ENCODE data around the gene BBS9.

BBS9 gene

DNA sequence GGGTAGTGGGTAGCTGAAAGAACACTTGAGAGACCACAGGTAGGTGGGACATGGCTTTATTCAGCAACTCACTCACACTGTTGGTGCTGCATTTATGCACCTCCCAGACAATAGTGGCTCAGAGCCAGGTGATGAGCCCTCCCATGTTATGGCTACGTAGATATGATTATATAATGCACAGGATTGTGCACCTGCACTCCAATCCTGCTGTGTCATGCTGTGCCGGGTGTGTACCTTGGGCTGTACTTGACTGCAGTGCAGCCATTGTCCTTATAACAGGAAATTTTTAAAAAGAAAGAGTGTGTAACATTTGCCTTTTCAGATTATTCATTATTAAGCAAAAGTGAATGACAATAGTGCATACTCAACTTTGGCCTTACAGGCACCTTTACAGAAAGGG is 409.8 kb downstream of the BBS9 start:
- TF ChIP-seq, protein P1, sequence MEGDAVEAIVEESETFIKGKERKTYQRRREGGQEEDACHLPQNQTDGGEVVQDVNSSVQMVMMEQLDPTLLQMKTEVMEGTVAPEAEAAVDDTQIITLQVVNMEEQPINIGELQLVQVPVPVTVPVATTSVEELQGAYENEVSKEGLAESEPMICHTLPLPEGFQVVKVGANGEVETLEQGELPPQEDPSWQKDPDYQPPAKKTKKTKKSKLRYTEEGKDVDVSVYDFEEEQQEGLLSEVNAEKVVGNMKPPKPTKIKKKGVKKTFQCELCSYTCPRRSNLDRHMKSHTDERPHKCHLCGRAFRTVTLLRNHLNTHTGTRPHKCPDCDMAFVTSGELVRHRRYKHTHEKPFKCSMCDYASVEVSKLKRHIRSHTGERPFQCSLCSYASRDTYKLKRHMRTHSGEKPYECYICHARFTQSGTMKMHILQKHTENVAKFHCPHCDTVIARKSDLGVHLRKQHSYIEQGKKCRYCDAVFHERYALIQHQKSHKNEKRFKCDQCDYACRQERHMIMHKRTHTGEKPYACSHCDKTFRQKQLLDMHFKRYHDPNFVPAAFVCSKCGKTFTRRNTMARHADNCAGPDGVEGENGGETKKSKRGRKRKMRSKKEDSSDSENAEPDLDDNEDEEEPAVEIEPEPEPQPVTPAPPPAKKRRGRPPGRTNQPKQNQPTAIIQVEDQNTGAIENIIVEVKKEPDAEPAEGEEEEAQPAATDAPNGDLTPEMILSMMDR (IDR thresholded peaks at IDR 0.05; ENCODE audit: low read depth, low read length, missing control alignments), result no peak
- no peak overlapping the region for H3K4me3 ChIP-seq (ENCODE audit: low read depth, low read length)
- no peak for DNase-seq (ENCODE audit: low read depth)

DNA sequence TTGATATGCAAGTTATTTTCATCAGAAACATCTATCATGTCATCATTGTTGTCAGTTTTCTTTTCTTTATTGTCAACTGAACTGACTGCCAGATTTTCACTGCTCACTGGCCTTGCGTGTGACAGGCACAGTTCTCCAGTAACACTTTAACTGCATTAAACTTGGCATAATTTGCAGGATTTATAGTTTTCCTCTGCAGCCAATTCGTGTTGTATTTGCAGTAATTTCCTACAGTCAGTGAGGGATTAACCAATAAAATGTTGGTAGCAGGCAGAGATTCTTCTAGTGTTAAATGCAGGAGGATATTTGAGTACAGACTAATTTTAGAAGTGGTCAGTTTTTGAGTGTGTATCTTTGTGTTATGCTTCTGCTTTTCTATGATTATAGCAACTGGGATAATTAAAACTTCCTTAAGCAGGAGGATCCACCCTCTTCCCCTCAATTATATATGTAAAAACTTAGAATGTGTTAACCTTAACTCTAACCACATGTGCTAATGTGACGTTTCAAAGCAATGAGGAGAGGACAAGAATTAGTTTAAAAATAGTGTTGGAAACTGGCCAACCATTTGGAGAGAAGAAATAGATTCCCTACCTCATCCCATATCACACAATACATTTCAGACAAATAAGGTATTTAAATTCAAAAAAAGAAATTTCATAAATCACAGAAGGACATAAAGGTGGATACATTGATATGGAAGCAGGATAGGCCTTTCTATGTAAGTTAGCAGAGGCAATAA is 410.5 kb downstream of the BBS9 start:
- H3K4me3 ChIP-seq (ENCODE audit: low read depth, low read length), result no peak overlapping the region
- no peak for DNase-seq (ENCODE audit: low read depth)
- TF ChIP-seq, protein P1 (IDR thresholded peaks at IDR 0.05; ENCODE audit: low read depth, low read length, missing control alignments), result no peak

GRCh38 chr7:33547880-33548279 is 418.5 kb downstream of the BBS9 start:
- TF ChIP-seq, protein P1 (IDR thresholded peaks at IDR 0.05; ENCODE audit: low read depth, low read length, missing control alignments), result no peak
- no peak for DNase-seq (ENCODE audit: low read depth)
- no peak overlapping the region for H3K4me3 ChIP-seq (ENCODE audit: low read depth, low read length)

- TF ChIP-seq, protein P1 (IDR thresholded peaks at IDR 0.05; ENCODE audit: low read depth, low read length, missing control alignments), result no peak
- no peak for DNase-seq (ENCODE audit: low read depth)
- no peak overlapping the region for H3K4me3 ChIP-seq (ENCODE audit: low read depth, low read length)
These were observed 421.0 kb downstream of the BBS9 start for GRCh38 chr7:33550363-33550762.

- H3K4me3 ChIP-seq (ENCODE audit: low read depth, low read length), result no peak overlapping the region
- TF ChIP-seq, protein P1 (IDR thresholded peaks at IDR 0.05; ENCODE audit: low read depth, low read length, missing control alignments), result no peak
- DNase-seq (ENCODE audit: low read depth), result no peak
These were observed 421.6 kb downstream of the BBS9 start for GRCh38 chr7:33550979-33551378.

DNA sequence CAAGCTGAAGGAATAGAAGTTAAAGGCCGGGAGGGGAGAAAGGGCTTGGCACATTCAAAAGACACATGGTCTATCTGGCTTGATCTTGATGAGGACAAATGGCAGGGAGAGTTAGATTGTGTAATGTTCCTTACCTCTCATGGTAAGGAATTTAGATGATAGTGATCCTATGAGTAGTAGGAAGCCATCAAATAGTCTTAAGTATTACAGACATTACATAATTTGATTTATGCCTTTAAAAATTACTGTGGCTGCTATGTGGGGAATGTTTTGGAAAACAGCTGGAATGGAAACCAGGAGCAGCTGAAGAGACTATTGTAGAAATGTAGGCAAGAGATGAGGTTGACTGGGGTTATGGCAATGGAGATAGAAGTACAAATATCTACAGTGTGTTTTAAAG is 424.7 kb downstream of the BBS9 start:
- H3K4me3 ChIP-seq (ENCODE audit: low read depth, low read length), result no peak overlapping the region
- no peak for DNase-seq (ENCODE audit: low read depth)
- TF ChIP-seq, protein P1 (IDR thresholded peaks at IDR 0.05; ENCODE audit: low read depth, low read length, missing control alignments), result no peak

DNA sequence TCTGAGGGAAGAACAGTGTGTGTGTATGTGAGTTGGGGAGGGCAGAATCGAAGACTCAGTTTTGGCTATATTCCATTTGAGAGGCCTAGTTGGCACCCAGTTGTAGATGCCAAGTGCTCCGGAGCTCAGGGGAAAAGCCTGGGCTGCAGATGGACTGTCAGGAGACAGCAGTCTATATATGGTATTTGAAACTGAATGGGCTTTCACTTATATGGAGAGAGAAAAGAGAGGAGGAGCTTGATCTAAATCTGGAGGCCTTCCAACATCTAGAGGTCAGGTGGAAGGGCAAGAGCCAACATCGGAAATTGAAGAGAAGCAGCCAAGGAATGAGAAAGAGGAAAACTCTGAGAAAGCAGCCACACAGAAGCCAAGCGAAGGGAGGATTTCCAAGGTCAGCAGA is 425.2 kb downstream of the BBS9 start:
- TF ChIP-seq, protein P1 (IDR thresholded peaks at IDR 0.05; ENCODE audit: low read depth, low read length, missing control alignments), result no peak
- DNase-seq (ENCODE audit: low read depth), result no peak
- no peak overlapping the region for H3K4me3 ChIP-seq (ENCODE audit: low read depth, low read length)

All from GM12864 (cell line).